Smooth muscle cell (in vitro differentiated cells): ENCODE data around the gene OTOF. TPM values are rescaled to one million over a fixed set of nuclear protein-coding genes. Genes with fewer than 3 reads are reported as not detected.

Experiments used
- DNase-seq: peaks from one replicate; lab custom pipeline; 2025; ENCODE audit not compliant: unreplicated experiment; lab: John Stamatoyannopoulos, UW
- H2AFZ ChIP-seq: fragments of 200-600 bp; sonication (generic); 2 replicates; pipeline ENCODE4 v1.6.0; 2016; ENCODE audit warnings: antibody characterized with exemption, low read depth, mild to moderate bottlenecking
- H3F3A ChIP-seq: fragments of 200-600 bp; sonication (generic); 2 replicates; pipeline ENCODE4 v1.6.0; 2017; ENCODE audit warnings: antibody characterized with exemption, low read depth
- H3K27ac ChIP-seq: fragments of 200-600 bp; sonication (generic); 2 replicates; pipeline ENCODE4 v1.5.1; 2016; ENCODE audit warnings: low read depth, mild to moderate bottlenecking
- H3K27me3 ChIP-seq: fragments of 200-600 bp; sonication (generic); 2 replicates; pipeline ENCODE4 v1.6.1; 2016; ENCODE audit warnings: low read depth, mild to moderate bottlenecking
- H3K36me3 ChIP-seq: fragments of 200-600 bp; sonication (generic); 2 replicates; pipeline ENCODE4 v1.5.1; 2016; ENCODE audit warnings: low read depth
- H3K4me1 ChIP-seq: fragments of 200-600 bp; sonication (generic); 2 replicates; pipeline ENCODE4 v1.5.1; 2016; ENCODE audit warnings: low read depth
- H3K4me2 ChIP-seq: fragments of 200-600 bp; sonication (generic); 2 replicates; pipeline ENCODE4 v1.6.0; 2016; ENCODE audit warnings: mild to moderate bottlenecking
- H3K4me3 ChIP-seq: fragments of 200-600 bp; sonication (generic); 2 replicates; pipeline ENCODE4 v1.5.1; 2016; ENCODE audit warnings: mild to moderate bottlenecking
- H3K79me2 ChIP-seq: fragments of 200-600 bp; sonication (generic); 2 replicates; pipeline ENCODE4 v1.6.0; 2016; ENCODE audit warnings: low read depth, mild to moderate bottlenecking
- H3K9ac ChIP-seq: fragments of 200-600 bp; sonication (generic); 2 replicates; pipeline ENCODE4 v1.6.0; 2016; ENCODE audit warnings: low read depth
- H3K9me3 ChIP-seq: fragments of 200-600 bp; sonication (generic); replicated peaks from 2 replicates; pipeline ENCODE4 v1.5.1; 2016; ENCODE audit warnings: low read depth
- H4K20me1 ChIP-seq: fragments of 200-600 bp; sonication (generic); 2 replicates; pipeline ENCODE4 v1.6.0; 2016; ENCODE audit warnings: low read depth
- CTCF ChIP-seq: fragments of 200-600 bp; sonication (generic); IDR thresholded peaks from 2 replicates; pipeline ENCODE4 v1.5.1; 2017; ENCODE audit warnings: borderline replicate concordance, mild to moderate bottlenecking, antibody characterized with exemption; ENCODE audit not compliant: insufficient read depth, poor library complexity, severe bottlenecking
- WGBS: methylation state at CpG from one replicate; pipeline ENCODE4 v1.1.7; 2016; ENCODE audit warnings: low lambda C conversion rate; 5-methylcytosine and 5-hydroxymethylcytosine counted together
- polyA plus RNA-seq: library from polyadenylated mRNA; unstranded; fragments of >200 nt; fragmentation: Nextera tagmentation; extraction: Ambion mirVana; gene quantifications from 2 replicates; pipeline ENCODE4 v1.2.1, GENCODE V29; 2016
- total RNA-seq: library from RNA; depleted of rRNA; stranded (reverse); fragments of >200 nt; gene quantifications from 2 replicates; pipeline ENCODE4 v1.2.3, GENCODE V29; 2014

The OTOF gene
- total and polyA plus RNA-seq, 2 experiments from 2014 or later: 0.05 TPM; not detected in 1

- Histone ChIP-seq H3K9me3 (no peaks in the 10 kb centered on the region), H3K27me3 (peaks cover 4% of the 10 kb centered on the region), H3K79me2 (no peaks in the 10 kb centered on the region), H4K20me1 (no peaks in the 10 kb centered on the region), H3F3A (no peaks in the 10 kb centered on the region), H3K4me2 (no peak overlapping the region), H3K4me3 (no peak overlapping the region), H3K27ac (no peak overlapping the region), H3K4me1 (no peaks in the 10 kb centered on the region), H3K36me3 (no peaks in the 10 kb centered on the region), H3K9ac (no peak overlapping the region), H2AFZ (no peak overlapping the region)
- DNase-seq: no peak
- 92% methylated on average over 19 of the region's 21 CpGs for WGBS
- TF ChIP-seq CTCF: no peak
These were observed 32.5 kb upstream of the OTOF start for GRCh38 chr2:26510344-26510973.

GRCh38 chr2:26509141-26509540, 31.2 kb upstream of the OTOF start:
- no peak for TF ChIP-seq CTCF
- no peaks in the 10 kb centered on the region for H3K4me1 ChIP-seq
- H3K4me2 ChIP-seq: no peak overlapping the region
- H3F3A ChIP-seq: no peaks in the 10 kb centered on the region
- no peak for DNase-seq
- H4K20me1 ChIP-seq: no peaks in the 10 kb centered on the region
- H3K36me3 ChIP-seq: no peaks in the 10 kb centered on the region
- H2AFZ ChIP-seq: no peak overlapping the region
- no peaks in the 10 kb centered on the region for H3K9me3 ChIP-seq
- H3K27ac ChIP-seq: no peak overlapping the region
- H3K9ac ChIP-seq: no peak overlapping the region
- no peak overlapping the region for H3K4me3 ChIP-seq
- H3K27me3 ChIP-seq: peaks cover 4% of the 10 kb centered on the region
- 86% methylated on average over 6 of the region's 6 CpGs for WGBS
- no peaks in the 10 kb centered on the region for H3K79me2 ChIP-seq

GRCh38 chr2:26507932-26508331, 30.0 kb upstream of the OTOF start:
- WGBS: 83% methylated on average over 5 of the region's 5 CpGs
- Histone ChIP-seq H4K20me1 (no peaks in the 10 kb centered on the region), H3K79me2 (no peaks in the 10 kb centered on the region), H3K9ac (no peak overlapping the region), H3K4me1 (no peaks in the 10 kb centered on the region), H3K27ac (no peak overlapping the region), H3K4me3 (no peak overlapping the region), H3K27me3 (peaks cover 4% of the 10 kb centered on the region), H2AFZ (no peak overlapping the region), H3F3A (no peaks in the 10 kb centered on the region), H3K9me3 (no peaks in the 10 kb centered on the region), H3K36me3 (no peaks in the 10 kb centered on the region), H3K4me2 (no peak overlapping the region)
- no peak for TF ChIP-seq CTCF
- no peak for DNase-seq

- Histone ChIP-seq H3K9me3 (no peaks in the 10 kb centered on the region), H3K4me1 (no peaks in the 10 kb centered on the region), H4K20me1 (no peaks in the 10 kb centered on the region), H3K9ac (no peak overlapping the region), H3K4me2 (no peak overlapping the region), H3K79me2 (no peaks in the 10 kb centered on the region), H3K27ac (no peak overlapping the region), H3K4me3 (no peak overlapping the region), H3K36me3 (no peaks in the 10 kb centered on the region), H3F3A (no peaks in the 10 kb centered on the region), H2AFZ (no peak overlapping the region), H3K27me3 (peaks cover 4% of the 10 kb centered on the region)
- no peak for TF ChIP-seq CTCF
- DNase-seq: no peak
These were observed 29.2 kb upstream of the OTOF start for GRCh38 chr2:26507088-26507487.
